GM21515 (cell line): Measurements from ENCODE around the gene CEP85L.

Source experiments
- ATAC-seq: cut with Tn5 transposase; IDR thresholded peaks from one replicate; pipeline ENCODE4 v1.9.1; 2021; ENCODE audit not compliant: unreplicated experiment

Gene CEP85L

DNA sequence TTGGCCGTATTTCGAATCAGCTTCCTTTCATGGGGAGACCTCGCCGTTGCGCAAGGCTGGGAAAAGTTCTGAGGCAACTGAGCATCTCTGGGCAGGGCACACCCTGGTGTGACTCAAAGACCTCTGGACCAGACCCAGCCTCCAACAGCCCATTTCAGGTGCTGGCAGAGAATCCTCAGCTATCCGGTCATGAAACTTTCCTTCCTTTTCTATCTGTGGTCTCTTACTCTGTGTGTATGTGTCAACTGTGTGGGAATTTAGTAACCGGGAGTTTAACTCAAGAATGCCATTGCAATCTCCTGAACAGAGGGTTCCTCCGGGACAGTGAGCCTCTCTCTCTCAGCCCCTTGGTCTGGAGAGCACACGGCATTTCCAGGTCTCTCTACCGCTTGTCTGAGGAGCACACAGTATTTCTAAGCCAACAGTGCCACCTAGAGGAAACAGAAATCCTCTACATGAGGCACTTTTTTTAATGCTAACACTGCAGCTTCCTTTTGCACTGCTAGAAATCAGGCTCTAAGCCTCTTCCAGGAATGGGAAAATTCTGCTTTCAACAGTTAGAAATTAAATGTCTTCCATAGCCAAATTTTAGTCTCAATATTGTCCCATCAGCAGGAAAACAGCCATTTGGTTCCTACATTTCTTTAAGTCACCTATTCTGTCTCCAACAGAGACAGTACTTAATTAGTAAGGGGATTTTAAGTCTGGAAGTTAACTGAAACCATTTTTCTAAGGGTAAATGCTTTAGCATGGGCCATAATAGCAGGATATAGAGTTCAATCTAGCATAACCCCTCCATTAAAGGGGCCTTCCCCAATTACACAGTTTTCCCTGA is 70.6 kb downstream of the CEP85L start:
- ATAC-seq = no peak

DNA sequence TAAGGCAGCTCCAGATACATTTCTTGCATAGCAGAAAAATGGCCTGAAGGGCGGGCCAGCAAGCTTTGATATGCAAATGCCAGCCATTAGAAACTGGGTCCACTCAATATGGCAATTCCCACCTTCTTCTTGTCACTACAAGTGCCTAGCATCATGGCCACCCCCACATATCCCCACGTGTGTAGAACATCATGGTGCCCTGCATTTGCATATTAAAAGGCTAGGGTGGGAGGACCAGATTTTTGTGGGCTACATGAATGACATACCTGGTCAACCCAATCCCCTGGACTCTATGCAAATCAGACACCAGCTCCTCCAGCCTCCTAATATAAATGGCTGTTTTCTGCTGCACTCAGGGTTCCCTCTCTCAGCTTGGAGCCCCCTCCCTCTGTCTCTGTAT is 71.6 kb downstream of the CEP85L start:
- no peak for ATAC-seq

DNA sequence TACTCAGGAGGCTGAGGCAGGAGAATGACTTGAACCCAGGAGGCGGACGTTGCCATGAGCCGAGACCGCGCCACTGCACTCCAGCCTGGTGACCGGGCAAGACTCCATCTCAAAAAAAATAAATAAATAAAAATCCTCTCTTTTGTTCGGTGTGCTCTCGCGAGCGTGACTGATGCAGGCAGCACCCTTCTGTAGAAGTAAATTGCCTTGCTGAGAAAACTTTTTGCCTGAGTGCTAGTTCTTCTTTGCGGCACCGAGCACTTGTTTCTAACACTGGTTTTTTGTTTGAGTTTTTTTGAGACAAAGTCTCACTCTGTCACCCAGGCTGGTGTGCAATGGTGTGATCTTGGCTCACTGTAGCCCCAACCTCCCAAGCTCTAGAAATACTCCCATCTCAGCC is 72.8 kb downstream of the CEP85L start:
- ATAC-seq = no peak

DNA sequence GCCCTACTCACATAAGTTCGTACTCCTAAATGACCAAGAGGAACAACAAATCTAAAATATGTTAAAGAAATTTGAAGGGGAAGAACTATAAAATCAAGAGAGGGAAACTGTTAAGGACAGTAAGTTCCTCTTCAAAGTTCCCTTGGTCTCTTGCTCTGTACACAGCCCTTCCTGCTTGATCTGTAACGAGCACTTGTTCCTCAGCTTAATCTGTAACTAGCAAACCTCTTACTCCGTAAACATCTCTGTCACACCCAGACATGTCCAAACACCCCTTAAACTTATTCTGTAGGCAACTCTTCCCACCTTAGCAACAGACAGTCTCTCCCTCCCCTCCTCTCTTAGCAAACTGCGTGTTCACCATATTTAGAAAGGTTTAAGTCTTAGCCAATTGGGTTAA is 73.4 kb downstream of the CEP85L start:
- no peak for ATAC-seq

DNA sequence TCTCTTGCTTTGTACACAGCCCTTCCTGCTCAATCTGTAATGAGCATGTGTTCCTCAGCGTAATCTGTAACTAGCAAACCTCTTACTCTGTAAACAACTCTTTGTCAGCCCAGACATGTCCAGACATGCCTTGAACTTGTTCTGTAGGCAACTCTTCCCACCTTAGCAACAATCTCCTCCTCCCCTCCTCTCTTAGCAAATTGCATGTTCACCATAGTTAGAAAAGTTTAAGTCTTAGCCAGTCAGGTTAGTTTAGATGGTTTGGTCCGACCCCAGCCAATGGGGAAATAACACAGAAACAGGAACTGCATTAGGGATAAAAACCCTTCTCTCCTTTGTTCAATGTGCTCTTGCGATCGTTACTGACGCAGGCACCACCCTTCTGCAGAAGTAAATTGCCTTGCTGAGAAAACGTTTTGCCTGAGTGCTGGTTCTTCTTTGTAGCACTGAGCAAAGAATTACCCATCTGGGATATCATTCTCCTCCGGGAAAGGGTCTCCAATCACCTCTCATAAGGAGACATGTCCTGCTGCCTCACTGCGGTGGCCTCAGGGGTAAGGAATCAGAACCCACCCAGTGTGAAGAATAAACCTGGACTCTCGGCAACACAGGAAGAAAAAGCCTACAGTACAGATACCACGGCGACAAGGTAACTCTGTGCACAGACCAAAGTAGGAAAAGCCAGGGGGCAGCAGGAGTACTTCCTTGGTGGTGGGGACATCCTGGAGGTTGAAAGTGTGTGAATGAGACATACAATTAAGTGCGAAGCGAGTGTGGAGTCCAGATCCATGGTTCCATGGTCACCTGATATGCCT is 77.1 kb downstream of the CEP85L start:
- no peak for ATAC-seq

DNA sequence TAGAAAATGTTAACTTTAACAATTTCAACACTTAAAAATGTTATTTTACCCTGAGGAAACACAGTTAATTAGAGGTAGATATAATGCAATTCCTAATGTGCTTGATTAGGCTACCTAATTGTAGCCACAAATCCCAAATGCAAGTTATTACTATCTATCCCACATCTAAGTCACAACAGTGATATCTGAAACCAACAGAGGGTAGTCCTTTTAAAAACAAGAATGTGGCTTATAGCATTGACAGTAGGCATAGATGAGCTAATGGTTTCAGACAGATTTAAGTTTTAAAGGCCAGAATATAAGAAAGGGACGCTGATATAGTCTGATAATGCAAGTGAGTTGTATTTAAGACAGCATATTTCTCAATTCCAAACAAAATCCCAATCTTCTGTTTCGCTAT is 80.3 kb downstream of the CEP85L start:
- ATAC-seq = no peak

DNA sequence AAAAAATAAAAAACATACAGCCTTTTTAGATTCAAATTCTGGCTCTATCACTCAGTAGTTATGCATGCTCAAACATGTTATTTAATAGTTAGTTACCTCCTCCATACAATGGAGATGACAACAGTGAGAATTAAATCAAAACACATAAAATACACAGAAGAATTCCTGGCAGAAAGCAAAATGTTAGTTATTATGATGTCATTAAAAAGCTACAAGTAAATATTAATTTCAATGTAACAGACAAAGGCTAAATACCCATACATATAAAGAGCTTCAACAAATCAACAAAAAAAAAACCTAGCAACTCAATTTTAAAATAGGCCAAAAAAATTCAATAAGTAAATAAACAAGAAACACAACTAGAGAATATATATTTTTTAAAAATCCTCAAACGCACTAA is 81.9 kb downstream of the CEP85L start:
- no peak for ATAC-seq

DNA sequence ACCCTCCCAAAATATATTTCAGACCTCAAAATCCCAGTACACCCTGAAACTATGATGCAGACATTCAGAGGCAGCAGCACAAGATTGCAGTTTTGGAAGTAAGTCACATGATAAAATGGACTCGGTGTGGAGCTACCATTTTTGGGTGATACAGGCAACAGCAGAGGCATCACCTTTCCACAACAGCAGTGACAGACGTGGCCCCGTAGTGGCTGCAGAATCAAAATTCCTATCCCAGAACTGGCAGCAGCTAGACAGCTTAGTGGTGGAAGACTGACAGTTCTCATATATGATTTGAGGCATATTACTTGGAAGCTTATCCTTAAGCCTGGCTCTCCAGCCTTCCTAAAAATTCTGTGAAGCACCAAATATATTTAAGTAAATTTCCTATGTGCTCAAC is 83.4 kb downstream of the CEP85L start:
- ATAC-seq = no peak

DNA sequence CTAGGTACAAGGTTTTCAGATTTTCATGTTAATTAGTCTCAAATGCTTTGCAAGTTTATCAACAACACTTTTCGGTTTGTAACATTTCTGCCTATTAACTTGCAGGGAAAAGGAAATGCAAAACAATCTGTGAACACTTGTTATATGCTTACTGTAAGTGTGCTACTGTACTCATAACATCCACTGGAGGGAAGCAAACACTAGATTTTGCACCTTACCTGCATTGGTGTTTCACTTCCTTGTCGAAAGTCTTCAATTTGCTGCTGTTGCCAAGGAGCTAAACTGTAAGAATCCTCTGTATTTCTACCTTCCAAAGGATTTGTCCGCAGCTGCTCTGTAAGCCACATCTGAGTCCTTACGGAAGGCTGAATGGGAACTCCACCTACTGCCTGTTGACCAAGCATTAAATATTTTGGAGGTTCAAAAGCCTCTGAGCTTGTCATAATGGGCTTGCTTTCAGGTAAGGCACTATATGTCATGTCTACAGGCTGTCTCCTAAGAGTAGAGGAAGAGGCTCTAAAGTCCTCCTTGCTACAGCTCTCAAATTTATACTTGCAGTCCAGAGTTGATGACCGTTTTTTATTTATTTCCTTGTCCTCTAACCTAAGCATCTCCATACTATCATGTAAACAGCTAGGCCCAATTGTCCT is 86.0 kb downstream of the CEP85L start:
- peak; percentile 99 for ATAC-seq

DNA sequence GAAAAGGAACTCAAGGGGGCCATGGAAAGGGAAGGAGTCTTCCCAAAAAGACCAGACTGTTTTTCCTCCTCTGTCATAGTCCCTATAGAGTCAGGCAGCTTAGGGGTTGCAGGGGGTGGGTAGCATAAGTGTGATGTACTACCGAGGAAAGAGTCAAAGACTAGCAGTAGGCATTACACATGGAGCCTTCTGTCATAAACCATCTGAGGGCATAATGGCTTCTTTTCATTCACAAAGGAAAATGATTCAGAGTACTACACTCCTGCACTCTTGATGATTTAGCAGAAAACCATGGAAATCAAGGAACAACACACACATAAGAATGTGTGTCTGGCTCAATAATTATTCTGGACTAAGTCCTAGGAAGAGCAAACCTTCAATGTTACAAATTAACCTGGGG is 88.4 kb downstream of the CEP85L start:
- no peak for ATAC-seq

DNA sequence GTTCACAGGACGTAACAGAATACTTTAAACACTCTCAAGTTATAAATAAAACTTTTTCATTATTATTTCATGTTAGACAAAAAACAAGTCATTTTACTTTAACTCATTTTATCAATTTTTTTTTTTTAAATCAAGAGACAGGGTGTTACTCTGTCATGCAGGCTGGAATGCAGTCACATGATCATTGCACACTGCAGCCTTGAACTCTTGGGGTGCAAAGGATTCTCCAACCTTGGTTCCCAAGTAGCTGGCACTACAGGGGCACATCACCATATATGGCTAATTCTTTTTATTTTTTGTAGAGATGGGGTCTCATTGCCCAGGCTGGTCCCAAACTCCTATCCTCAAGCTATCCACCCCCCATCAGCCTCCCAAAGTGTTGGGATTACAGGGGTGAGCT is 89.1 kb downstream of the CEP85L start:
- no peak for ATAC-seq

DNA sequence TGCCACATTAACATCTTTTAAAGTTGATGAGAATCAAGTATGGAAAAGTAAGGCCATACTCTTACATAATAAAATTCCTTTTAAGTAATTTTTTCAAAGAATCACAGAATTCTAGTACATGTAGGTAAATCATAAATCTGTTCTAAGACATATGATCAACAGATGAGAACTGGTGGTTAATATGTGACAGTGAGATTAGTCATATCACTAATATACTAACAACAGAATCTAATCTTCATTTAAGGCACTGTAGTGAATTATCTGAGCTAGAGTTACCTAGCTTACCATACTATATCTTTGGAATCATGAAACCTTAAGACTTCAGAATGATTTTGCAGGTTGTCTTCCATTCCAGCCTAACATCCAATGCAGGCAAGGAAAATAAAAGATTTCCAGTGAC is 91.7 kb downstream of the CEP85L start:
- no peak for ATAC-seq

DNA sequence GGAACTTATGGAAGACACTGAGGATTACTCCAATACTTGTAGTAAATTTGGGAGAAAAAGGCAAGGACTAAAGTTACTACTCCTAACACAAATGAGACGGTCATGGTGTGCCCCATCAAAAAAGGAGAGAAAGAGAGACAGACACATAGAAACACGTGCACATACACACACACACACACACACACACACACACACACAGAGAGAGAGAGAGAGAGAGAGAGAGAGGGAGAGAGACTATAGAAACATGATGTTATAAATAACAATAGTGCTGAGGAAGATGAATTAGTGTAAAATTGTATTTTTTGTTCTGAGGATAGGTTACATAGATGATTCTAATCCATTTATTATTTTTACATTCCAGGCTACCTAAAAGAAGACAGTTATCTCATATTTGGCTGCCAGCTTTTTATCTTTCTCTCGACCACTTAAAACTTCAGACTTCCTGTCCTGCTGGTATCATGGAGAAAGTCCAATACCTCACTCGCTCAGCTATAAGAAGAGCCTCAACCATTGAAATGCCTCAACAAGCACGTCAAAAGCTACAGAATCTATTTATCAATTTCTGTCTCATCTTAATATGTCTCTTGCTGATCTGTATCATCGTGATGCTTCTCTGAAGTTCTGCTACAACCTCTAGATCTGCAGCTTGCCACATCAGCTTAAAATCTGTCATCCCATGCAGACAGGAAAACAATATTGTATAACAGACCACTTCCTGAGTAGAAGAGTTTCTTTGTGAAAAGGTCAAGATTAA is 92.8 kb downstream of the CEP85L start:
- ATAC-seq = no peak

DNA sequence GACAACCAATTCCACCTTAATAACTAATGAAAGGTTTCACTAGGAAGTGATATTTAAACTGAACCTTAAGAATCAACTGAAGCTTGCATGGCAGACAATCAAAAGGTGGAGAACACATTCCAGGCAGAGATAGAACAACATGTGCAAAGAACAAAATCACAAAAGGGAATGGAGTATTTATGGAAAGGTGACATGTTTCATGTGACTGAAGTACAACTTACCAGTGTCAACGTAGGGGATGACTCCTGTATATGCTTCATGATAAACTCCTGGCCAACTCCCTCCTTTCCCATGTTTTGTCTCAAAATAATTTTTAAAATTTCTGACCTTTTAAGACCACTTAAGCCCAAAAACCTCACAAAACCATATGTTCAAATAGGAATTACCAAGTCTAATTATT is 96.7 kb downstream of the CEP85L start:
- ATAC-seq = no peak

DNA sequence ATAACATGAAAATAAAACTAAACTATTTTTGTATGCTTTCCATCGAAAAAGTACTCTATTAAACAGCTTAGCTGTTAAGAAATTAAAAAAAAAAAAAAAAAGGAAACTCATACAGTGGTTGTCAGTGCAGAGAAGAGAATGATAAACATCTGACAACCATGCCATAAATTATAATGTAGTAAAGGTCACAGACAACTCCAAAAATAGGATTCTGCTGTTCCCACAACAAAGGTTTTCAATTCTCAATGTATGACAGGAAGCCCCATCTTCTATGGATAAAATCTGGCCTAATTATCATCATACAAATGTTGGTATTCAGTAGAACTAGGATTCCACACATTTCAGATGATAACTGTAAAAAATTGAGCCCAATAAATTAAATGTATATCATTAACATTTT is 98.3 kb downstream of the CEP85L start:
- no peak for ATAC-seq

DNA sequence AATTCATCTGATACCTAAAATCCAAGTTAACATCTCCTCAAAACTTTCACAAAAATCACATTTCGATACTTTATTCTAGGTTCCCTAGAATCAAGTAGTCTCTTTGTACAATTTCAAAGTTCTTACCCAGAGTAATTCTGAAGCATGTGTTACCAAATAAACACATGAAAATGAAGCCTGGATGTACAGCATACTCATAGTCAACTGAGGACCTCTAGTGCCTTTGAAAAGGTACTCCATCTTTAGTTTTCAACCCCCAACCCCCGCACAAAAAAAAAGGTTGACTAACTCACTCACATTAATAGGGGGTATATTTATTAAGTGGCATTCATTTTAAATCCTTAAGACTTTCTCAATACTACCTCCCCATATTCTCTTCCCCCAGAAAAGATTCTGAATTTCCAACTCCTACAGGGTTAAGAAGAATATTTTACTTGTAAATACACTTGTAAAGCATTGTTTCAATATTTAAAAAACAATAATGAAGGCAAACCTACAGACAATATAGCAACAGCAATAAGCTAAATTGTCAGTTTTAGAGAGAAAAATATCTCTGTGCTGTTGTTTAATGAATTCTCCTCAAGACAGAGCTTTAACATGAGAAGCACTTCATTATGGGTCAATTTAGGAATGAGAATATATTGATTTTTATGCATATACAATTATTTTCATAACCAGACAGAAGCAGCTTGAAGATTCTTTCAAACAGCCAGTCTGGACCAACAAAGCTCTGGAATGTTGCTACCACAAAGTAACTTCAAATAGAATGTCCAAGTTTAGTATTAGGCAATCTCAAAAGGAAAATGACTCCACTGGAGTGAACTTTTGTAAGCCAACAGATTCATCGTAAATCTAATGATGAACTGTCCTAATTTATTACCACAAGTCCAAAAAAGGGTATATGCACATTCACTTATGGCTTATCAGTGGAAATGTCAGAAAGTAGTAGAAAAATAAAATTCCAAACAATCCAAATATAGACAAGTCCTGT is 100.0 kb downstream of the CEP85L start:
- peak; percentile 89 for ATAC-seq

DNA sequence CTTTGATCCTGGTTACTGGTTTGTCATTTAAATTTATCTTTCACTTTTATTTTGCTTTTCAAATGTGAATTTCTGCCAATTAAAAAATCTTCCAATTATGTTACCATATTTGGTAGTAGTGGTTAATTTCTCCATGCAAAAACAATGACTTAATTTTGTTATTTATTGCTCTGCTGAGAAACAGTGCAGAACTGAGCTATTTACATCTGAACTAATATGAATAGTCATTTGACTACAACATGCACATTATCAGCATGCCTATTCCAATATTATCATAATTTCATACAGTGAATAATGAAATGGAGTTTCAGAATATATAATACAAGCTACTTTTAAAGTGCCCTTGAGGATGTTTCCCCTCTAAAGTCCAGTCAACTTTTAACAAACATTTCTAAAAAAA is 102.8 kb downstream of the CEP85L start:
- no peak for ATAC-seq

DNA sequence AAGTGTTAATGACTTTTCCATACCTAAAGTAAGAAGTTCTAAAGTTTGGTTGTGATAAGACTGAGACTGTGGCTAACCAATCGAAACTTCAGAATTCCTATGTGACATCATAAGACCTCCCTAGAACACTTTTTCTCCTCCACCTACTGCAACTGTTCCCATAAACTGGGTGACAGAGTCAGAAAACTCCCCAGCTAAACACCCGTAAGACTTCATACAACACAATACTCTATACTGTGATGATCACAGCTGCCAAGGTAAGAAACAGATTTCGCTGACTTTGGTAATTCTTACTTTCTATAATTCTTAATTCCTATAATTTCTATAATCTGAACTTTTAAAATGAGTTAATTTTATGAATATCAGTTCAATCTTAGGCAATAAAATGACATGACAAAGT is 103.3 kb downstream of the CEP85L start, which contains the start of gene PLN:
Gene PLN, plus strand, starts transcription at position 161 of the 400 bp plus-strand sequence. CDS start 10,626 bp downstream, outside the sequence.
- ATAC-seq = no peak

DNA sequence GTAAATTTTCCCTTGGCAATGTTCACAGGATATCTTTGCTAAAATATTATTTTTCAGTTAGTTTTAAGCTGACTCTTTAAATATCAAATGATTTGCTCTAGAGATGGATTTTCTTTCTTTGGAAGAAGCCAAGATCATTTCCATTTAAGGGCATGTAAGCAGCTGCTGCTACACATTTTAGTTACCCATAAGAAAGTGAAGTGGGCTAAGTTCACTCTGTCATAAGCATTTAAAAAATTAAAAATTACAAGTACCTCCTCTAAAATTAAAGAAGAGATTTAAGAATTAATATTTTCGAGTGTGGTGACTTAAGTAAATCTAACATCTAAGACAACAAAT is 104.5 kb downstream of the CEP85L start:
- no peak for ATAC-seq
